ENCODE data around the gene ID3.

The ID3 gene

GRCh38 chr1:23564529-23565122 lies 5.3 kb upstream of the ID3 start:
- DNase-seq = no peak

- no peak for DNase-seq
Observed at GRCh38 chr1:23563755-23564374, 4.6 kb upstream of the ID3 start.

- DNase-seq = no peak
Observed at GRCh38 chr1:23563003-23563402, 3.7 kb upstream of the ID3 start.

- peak; percentile 78 for DNase-seq
Observed at GRCh38 chr1:23562137-23562876, 3.0 kb upstream of the ID3 start.

- DNase-seq = no peak
Observed at GRCh38 chr1:23561813-23562100, 2.5 kb upstream of the ID3 start.

GRCh38 chr1:23561076-23561812 lies 1.9 kb upstream of the ID3 start:
- DNase-seq = no peak

- no peak for DNase-seq
Observed at GRCh38 chr1:23559985-23560741, 862 bp upstream of the ID3 start.

GRCh38 chr1:23558872-23559135 lies 497 bp downstream of the ID3 start:
- no peak for DNase-seq

GRCh38 chr1:23558140-23558871 lies 995 bp downstream of the ID3 start:
- no peak for DNase-seq

- DNase-seq = no peak
Observed at GRCh38 chr1:23557471-23558124, 1.7 kb downstream of the ID3 start.

GRCh38 chr1:23556635-23557470 lies 2.4 kb downstream of the ID3 start:
- no peak for DNase-seq

GRCh38 chr1:23555986-23556634 lies 3.2 kb downstream of the ID3 start:
- DNase-seq = no peak

GRCh38 chr1:23555270-23555985 lies 3.9 kb downstream of the ID3 start:
- no peak for DNase-seq

GRCh38 chr1:23554481-23555269 lies 4.6 kb downstream of the ID3 start:
- peak; percentile 70 for DNase-seq

- DNase-seq = no peak
Observed at GRCh38 chr1:23554127-23554480, 5.2 kb downstream of the ID3 start.

- no peak for DNase-seq
Observed at GRCh38 chr1:23553231-23554126, 5.8 kb downstream of the ID3 start.

GRCh38 chr1:23551849-23552248 lies 7.5 kb downstream of the ID3 start:
- no peak for DNase-seq

- DNase-seq = no peak
Observed at GRCh38 chr1:23548704-23549143, 10.6 kb downstream of the ID3 start.

Measured in NCI-H510A treated with DMSO at 0.1 percent for 48 hours (cell line).